Spleen (tissue), 7 donors: ENCODE measurements around the gene SCGB1D1.

Source experiments
- CTCF ChIP-seq, 11 experiments: fragments of 200-600 bp in 7 of 11; fragments of 450-650 bp in 4 of 11; sonication (generic) in 4 of 11; IDR thresholded peaks in 8 of 11; conservative IDR thresholded peaks in 3 of 11; 1 replicate in 7 of 11; 2 replicates in 4 of 11; pipeline versions ENCODE4 v1.4.0 to v1.8.0; 2016 to 2021; ENCODE audit warnings: antibody characterized with exemption in 11 of 11, inconsistent platforms in 4 of 11, mild to moderate bottlenecking in 1 of 11
- POLR2A ChIP-seq, 3 donors: fragments of 450-650 bp; IDR thresholded peaks; one replicate each; pipeline ENCODE4 v1.5.1; 2017; ENCODE audit warnings: antibody characterized with exemption in 3 of 3, mild to moderate bottlenecking in 1 of 3
- donor health status: DM: no; HTN: no; CAD: no; lungs with moderate emphysema.
- donor health status: DM: no; HTN: no; CAD: no.
- donor health status: DM: no; HTN: no; CAD: no.

- TF ChIP-seq POLR2A (IDR thresholded peaks at IDR 0.05), result no peak
- TF ChIP-seq CTCF (IDR thresholded peaks at IDR 0.05 in 8 of 11, conservative IDR thresholded peaks at IDR 0.05 in 3 of 11), result no peak
Observed at GRCh38 chr11:62144641-62145255, 45.3 kb upstream of the SCGB1D1 start.
